HL-60 (cell line): ENCODE measurements around the gene TLX3.

Experiments
- DNase-seq, 2 experiments: peaks; one replicate each; pipeline ENCODE4 v3.0.0-alpha.2; 2010 to 2020; ENCODE audit warnings: low read depth in 1 of 2, low spot score in 1 of 2
- H3K27ac ChIP-seq: fragments of 250-450 bp; sonication (Bioruptor Pico); replicated peaks from 2 replicates; pipeline ENCODE4 v1.5.1; 2020; ENCODE audit warnings: mild to moderate bottlenecking, moderate library complexity
- H3K27me3 ChIP-seq: fragments of 250-450 bp; sonication (Bioruptor Pico); 2 replicates; pipeline ENCODE4 v1.5.1; 2021; ENCODE audit warnings: mild to moderate bottlenecking, moderate library complexity; ENCODE audit not compliant: insufficient read depth, poor library complexity, severe bottlenecking
- H3K4me3 ChIP-seq: replicated peaks from 2 replicates; pipeline ENCODE4 v1.5.1; 2011; ENCODE audit warnings: mild to moderate bottlenecking, control low read depth, low read length; ENCODE audit not compliant: insufficient read depth
- CTCF ChIP-seq: IDR thresholded peaks from one replicate; pipeline ENCODE4 v1.5.1; 2011; ENCODE audit warnings: low read length, control low read depth, inconsistent platforms; ENCODE audit not compliant: insufficient read depth
- GABPA ChIP-seq: IDR thresholded peaks from 2 replicates; pipeline ENCODE4 v1.6.1; 2012; ENCODE audit warnings: low read depth
- POLR2AphosphoS5 ChIP-seq: IDR thresholded peaks from 2 replicates; pipeline ENCODE4 v1.6.1; 2012; ENCODE audit warnings: low read depth
- REST ChIP-seq: IDR thresholded peaks from 2 replicates; pipeline ENCODE4 v1.6.1; 2012; ENCODE audit warnings: low read depth; ENCODE audit not compliant: insufficient replicate concordance
- SPI1 ChIP-seq: IDR thresholded peaks from 2 replicates; pipeline ENCODE4 v1.6.1; 2012; ENCODE audit warnings: low read depth, mild to moderate bottlenecking, borderline replicate concordance
- long read RNA-seq: library from polyadenylated mRNA; unstranded; transcript quantifications from one replicate; pipeline ENCODE4 v2.0.0, GENCODE V29; 2020

TLX3 gene
- long read RNA-seq = 0 reads

- Histone ChIP-seq H3K27ac (no peak within 1 kb of the TSS), H3K4me3 (no peak within 1 kb of the TSS), H3K27me3 (peaks cover 74% of the 10 kb centered on the region)
- no peak for DNase-seq
- TF ChIP-seq CTCF (no peak), REST (no peak), POLR2AphosphoS5 (no peak), SPI1 (no peak), GABPA (no peak)
Measured at GRCh38 chr5:171308453-171309275, at the start of gene TLX3. TSS of gene TLX3 (plus strand) at chr5:171309248. CDS start at chr5:171309366, 118 bp downstream.

- TF ChIP-seq GABPA (no peak), REST (no peak)
- H3K4me3 ChIP-seq = no peak overlapping the region
- no peak for DNase-seq
- H3K27ac ChIP-seq = no peak overlapping the region
- peaks cover 12% of the 10 kb centered on the region for H3K27me3 ChIP-seq
Measured at GRCh38 chr5:171261361-171261760, 47.7 kb upstream of the TLX3 start.

GRCh38 chr5:171261904-171262303 is 47.1 kb upstream of the TLX3 start:
- peaks cover 12% of the 10 kb centered on the region for H3K27me3 ChIP-seq
- no peak overlapping the region for H3K4me3 ChIP-seq
- H3K27ac ChIP-seq = no peak overlapping the region
- no peak for DNase-seq
- TF ChIP-seq REST (no peak), CTCF (no peak), SPI1 (no peak), POLR2AphosphoS5 (no peak), GABPA (no peak)
